Ramos (cell line): ENCODE results near the gene LRRN2.
"Not testable (repeated sequence)": the region's sequence is repeated elsewhere in the genome, so short reads cannot be mapped to it uniquely, and the experiment has no call there.

Experiments
- in situ Hi-C: fragments of 300-500 bp; cut with MboI; formaldehyde crosslinking; loops from one replicate; pipeline ENCODE4 v1.14.3; 2022; ENCODE audit warnings: low sequenced_read_pairs; ENCODE audit not compliant: unreplicated experiment

LRRN2 gene

DNA sequence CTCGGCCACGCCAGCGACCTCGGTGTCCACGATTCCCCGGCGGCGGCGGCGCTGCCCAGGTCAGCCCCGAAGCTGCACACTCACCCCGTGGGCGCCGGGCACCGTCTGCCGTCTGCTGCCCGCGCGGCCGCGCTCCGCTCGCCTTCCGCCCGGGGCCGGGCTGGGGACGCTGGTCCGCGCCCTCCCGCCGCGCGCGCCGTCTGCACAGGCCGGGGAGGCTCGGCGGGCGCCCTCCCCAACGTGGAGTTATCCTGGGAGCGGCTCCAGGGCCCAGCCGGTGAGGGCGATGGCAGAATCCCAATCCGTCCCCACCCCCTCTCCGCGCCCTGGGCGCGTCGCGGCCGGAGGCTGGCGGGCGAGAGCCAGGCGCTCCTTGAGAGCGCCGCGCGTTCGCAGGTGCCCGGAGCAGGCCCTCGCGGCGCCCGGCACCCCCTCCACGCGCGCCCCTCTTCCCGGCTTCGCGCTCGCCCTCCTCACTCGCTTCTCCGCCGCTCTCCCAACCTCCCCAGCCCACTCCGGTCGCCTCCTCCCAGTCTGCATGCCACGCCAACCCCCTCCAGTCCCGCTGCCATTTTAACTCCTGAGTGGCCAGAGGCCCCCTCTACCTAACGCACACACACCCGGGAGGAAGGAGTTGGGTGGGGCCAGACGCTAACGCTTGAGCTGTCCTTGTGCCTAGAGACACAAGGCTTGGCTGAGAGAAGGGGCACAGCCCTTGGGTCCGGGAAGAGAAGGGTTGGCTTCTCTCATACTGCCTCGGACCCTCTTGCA is at the start of gene LRRN2:
Gene LRRN2 (minus strand): TSS at position 503 of the 771 bp plus-strand sequence. CDS start 65,746 bp downstream, outside the sequence.
- in situ Hi-C loops, result no loop called here

DNA sequence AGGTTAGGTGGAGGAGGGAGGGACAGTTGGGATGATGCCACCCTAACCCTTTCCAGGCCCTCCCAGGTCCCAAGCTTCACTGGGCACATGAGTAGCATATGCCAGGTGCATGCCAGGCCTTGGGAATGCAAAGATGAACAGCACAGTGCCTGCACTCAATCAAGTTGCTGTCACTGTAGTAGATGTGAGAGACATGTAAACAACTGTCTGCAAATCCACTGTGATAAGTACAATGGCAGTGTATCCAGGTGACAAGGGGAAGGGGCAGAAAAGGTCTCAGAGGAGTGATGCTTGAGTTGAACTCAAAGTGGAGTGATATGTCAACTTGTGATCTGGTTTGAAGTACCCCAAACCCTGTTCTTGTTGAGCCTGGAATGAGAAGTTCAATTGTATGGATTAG is 49.5 kb upstream of the LRRN2 start:
- in situ Hi-C loops, result no loop called here

- in situ Hi-C loops, result no loop called here
These were observed 48.5 kb upstream of the LRRN2 start for GRCh38 chr1:204733869-204734596.

- in situ Hi-C loops, result no loop called here
These were observed 47.8 kb upstream of the LRRN2 start for GRCh38 chr1:204733289-204733688.

DNA sequence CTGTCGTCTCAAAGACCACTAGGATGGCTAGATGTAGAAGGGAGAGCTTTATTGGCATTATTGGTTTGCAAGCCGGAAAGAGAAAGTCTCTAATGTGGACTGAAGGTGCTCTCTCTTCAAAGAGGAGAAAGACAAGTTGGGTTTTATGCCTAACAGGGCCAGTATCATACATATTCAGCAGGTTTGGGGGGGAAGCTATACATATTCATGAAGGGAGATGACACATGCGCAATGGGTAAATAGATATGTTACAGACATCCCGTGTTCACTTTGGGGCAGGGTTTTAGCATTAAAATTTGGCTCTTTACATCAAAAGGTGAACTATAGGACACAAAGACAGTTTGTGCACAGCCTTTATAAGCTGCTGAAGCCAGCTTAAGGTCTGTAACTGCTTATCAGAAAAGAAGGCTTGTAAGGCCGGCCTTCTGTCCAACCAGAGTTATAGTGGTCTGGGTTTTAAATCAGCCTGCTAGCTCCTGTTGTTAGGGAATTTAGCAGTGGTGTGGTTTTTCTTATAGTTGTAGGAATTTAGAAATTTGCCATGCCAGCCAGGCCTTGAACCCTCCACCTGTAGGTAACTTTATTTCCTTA is 46.5 kb upstream of the LRRN2 start:
- in situ Hi-C loops, result no loop called here

- in situ Hi-C loops, result no loop called here
These were observed 46.0 kb upstream of the LRRN2 start for GRCh38 chr1:204731509-204731908.

DNA sequence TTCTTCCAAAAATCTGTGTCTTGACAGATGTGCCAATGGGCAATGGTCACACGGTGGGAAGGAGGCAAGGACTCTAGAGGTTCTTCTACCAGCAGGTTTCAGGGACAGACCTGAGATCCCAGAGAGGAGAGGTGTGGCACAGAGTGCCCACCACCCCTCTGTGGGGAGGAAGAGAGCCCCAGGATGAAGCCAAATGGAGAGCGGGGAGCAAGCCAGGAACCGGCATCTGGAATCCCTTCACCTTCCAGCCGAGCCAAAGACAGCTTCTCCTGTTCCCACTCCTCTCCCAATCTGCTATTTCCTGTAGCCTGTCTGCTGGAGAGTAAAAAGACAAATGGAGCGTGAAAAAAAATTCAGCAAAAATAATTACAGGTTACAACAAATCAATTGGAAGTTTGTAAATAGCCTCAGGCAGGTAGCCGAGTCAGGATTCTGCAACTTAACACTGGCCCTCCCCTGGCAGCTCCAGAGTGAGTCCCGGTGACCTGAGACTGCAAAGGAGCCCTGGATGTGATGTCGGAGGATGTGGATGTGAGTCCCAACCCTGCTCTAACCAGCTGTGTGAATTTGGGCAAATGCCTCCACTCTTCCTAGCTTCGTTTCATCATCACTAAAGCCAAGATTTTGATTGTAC is 45.4 kb upstream of the LRRN2 start:
- in situ Hi-C loops, result no loop called here

DNA sequence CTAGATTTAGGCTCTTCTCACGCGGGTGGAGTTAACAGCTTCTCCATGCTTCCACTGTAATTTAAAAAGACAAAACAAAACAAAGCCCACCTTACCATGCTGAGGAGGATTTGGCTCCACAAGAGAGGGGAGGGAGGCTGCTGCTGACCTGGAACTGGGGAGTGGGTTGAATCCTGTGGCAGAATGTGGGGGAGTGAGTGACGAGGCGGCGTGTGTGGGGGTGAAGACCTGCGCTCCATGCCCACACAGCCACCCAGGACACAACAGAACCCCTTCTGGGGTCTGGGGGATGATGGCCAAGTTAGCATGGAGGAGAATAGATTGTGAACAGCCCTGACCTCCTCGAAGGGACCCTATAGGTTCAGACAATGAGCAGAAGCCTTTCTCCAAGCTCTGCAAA is 44.0 kb upstream of the LRRN2 start:
- in situ Hi-C loops, result no loop called here

- in situ Hi-C loops, result no loop called here
These were observed 42.9 kb upstream of the LRRN2 start for GRCh38 chr1:204728456-204728855.

GRCh38 chr1:204728045-204728444 is 42.5 kb upstream of the LRRN2 start:
- in situ Hi-C loops, result no loop called here

- in situ Hi-C loops, result not testable (repeated sequence)
These were observed 41.9 kb upstream of the LRRN2 start for GRCh38 chr1:204727438-204727837.

DNA sequence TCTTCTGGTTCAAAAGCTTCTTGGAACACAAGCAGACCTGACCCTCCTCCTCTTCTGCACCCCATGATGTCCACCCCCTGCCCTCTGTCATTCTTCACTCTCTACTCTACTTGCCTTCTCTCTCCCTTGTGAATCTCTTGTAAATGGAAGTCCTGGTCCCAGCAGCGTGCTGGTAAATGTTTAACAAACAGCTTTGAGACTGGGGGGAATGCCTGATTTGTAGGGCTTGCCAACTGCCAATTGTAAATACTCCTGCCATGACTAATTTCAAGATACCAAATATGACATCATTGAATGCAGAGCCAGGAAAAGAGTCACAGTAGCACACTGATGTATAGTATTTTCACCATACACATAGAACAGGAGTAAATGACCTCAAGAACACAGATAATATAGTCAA is 40.9 kb upstream of the LRRN2 start:
- in situ Hi-C loops, result no loop called here

GRCh38 chr1:204725821-204726448 is 40.4 kb upstream of the LRRN2 start:
- in situ Hi-C loops, result no loop called here

DNA sequence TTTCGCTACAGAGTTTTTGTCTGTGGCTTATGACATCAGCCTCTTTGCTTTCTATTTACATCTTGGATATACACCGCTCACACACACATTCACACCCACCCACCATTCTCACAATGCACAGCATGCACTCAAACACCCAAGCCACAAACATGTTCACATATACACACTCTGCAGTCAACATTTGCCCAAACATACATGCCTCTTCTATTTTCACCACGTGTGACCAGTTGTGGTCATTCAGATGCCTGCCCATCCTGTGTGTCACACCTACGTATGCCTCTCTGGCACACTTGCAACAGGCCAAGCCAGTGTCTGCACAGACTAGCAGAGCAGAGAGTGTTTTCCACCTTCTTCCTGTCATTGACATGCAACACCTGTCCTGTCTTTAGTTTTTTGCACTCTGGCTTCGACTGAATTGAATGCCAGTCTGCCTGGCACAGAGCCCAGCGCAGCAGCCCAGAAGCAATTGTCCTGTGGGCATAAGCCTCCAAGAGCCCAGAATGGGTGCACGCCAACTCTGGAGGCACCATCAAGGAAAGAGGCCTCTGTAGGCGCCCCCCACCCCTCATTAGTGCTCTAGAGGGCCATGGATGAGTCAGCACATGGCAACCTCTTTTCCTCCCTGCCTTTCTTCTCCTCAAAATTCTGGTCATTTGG is 37.7 kb upstream of the LRRN2 start:
- in situ Hi-C loops, result no loop called here

DNA sequence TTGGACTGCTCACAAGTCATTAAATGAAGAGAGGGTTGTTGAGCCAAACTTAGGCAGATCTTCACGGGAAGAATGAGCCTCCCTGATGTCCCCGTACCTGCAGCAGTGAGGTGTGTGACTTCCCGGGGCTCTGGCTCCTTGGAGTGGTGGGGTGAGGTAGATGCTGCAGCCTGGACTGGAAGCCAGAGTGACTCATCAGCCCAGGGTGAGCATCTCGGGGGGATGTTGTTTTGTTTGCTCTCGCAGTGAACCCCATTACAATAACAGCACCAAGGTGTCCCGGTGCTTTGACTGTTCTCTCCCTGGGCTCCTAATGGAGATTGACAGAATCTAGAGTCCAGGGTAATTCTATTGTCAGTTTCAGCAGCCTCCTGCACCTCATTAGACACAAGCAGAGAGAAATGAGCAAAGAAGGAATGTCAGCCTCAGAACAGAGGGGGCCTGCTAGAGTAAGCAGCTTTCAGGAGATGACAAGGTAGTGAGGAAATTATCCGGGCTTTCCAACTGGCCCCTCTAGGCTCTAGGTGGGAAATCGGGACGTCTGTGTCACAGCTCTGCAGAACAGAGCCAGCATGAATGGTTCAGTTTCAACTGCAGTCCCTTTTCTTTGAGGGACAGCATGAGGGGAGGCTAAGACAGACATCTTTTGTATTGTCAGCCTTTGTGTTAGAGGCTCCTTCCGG is 36.0 kb upstream of the LRRN2 start:
- in situ Hi-C loops, result no loop called here

GRCh38 chr1:204716660-204717059 is 31.1 kb upstream of the LRRN2 start:
- in situ Hi-C loops, result no loop called here

GRCh38 chr1:204714861-204715511 is 29.4 kb upstream of the LRRN2 start:
- in situ Hi-C loops, result no loop called here

DNA sequence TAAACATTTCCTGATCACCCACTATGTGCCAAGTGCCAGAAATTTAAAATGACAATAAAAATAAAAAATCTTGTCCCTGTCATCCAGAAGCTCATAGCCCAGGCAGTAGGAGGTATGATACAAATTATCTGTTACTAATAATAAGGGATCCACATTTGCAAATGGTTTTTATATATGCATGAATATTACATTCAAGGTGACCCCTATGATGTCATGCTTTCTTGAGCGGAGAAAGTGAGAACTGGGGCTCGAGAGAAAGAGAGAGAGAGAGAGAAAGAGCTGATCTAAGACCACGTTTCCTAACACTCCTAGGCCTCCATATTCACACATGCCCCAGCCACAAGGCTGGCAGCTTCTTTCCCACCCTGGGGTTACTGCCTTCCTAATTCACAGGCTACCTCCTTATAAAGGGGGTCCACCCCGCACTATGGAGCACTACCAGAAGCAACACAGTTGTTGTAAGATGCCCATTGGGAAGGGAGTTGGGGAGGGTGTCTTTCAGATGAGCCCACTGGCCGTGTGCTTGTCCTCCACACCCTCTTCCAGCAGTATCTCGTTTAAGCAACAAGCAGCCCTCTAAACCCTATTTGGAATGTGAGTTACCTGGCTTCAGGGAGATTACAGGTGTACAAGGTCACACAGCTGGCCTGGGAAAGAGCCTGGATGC is 28.8 kb upstream of the LRRN2 start:
- in situ Hi-C loops, result no loop called here
